ENCODE data around the gene SCP2D1. TPM values are rescaled to one million over a fixed set of nuclear protein-coding genes. Genes with fewer than 3 reads are reported as not detected.

The SCP2D1 gene
- total and polyA plus RNA-seq, 2 experiments from 2014 or later = not detected

DNA sequence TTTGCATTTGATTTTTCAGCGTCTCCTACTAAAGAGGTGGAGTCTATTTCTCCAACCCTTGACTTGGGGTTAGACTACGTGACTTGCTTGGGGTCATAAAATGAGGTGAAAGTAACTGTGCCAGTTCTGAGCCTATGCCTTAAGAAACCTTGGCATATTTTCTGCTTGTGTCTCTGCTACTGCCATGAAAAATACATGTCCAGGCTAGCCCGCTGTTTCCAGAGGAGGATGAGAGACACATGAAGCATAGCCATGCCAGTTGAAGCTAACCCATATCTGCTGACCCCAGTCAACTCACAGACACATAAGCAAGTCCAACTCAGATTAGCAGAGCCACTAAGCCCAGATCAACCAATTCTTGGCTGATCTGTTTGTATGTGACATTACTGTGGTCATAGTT, 38.7 kb downstream of the SCP2D1 start (continued):
- no peak for TF ChIP-seq ETS1 (IDR thresholded peaks at IDR 0.05)
- no peak for TF ChIP-seq ZNF331 (CRISPR knock-in tag; IDR thresholded peaks at IDR 0.05; ENCODE audit: low read depth)
- no peak for TF ChIP-seq CREB1 (CRISPR knock-in tag; IDR thresholded peaks at IDR 0.05; ENCODE audit: low read depth)
- TF ChIP-seq JUNB (IDR thresholded peaks at IDR 0.05; ENCODE audit: unreplicated experiment) = no peak
- no peak for TF ChIP-seq NANOG (IDR thresholded peaks at IDR 0.05; ENCODE audit: borderline replicate concordance)

DNA sequence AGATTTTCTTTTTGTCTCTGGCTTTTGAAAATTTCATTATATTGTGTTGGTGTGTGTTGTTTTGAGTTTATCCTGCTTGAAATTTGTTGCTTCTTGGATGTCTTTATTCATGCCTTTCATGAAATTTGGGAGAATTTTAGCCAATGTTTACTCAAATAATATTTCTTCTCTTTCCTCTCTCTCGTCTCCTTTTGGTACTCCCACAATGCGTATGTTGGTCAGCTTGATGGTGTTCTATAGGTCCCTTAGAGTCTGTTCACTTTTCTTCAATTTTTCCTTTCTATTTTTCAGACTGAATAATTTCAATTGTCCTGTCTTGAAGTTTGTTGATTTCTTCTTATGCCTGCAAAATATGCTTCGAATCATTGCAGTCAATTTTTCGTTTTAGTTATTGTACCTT, 39.6 kb downstream of the SCP2D1 start:
- ATAC-seq (no peak), DNase-seq (ENCODE audit: low spot score) (no peak)
- Histone ChIP-seq H3K36me3 (ENCODE audit: insufficient read depth) (no peaks in the 10 kb centered on the region), H3K27ac (ENCODE audit: low read depth) (no peak overlapping the region), H3K27me3 (ENCODE audit: insufficient read depth) (peaks cover 44% of the 10 kb centered on the region), H3K79me2 (replicated peaks; ENCODE audit: insufficient read depth) (no peaks in the 10 kb centered on the region), H3K4me3 (no peak overlapping the region), H3F3A (replicated peaks; ENCODE audit: low read depth) (no peaks in the 10 kb centered on the region), H3K9me2 (ENCODE audit: insufficient read depth) (0 out of 2 replicates have a peak, but pooled peaks cover 5% of the 10 kb centered on the region), H3K4me1 (ENCODE audit: insufficient read depth) (0 out of 2 replicates have a peak, but pooled peaks cover 3% of the 10 kb centered on the region), H3K4me2 (no peak overlapping the region), H4K20me1 (replicated peaks; ENCODE audit: insufficient read depth) (no peaks in the 10 kb centered on the region; the same call in 1 of the 2 replicates), H2AFZ (no peak overlapping the region)
- no peak overlapping the region for H3K4me3 Mint-ChIP-seq
- no peaks in the 10 kb centered on the region for H3K36me3 Mint-ChIP-seq (ENCODE audit: low read depth)
- H3K27ac Mint-ChIP-seq = no peak overlapping the region
- TF ChIP-seq ZNF114 (CRISPR knock-in tag; IDR thresholded peaks at IDR 0.05) = no peak
- no peak for TF ChIP-seq ZNF331 (CRISPR knock-in tag; IDR thresholded peaks at IDR 0.05; ENCODE audit: low read depth)
- no peaks in the 10 kb centered on the region; the same call in 2 of the 3 replicates for H3K9me3 Mint-ChIP-seq
- peaks cover 15% of the 10 kb centered on the region for H3K4me1 Mint-ChIP-seq
- H3K27me3 Mint-ChIP-seq (ENCODE audit: insufficient read depth, low read depth, poor library complexity) = peaks cover 37% of the 10 kb centered on the region

DNA sequence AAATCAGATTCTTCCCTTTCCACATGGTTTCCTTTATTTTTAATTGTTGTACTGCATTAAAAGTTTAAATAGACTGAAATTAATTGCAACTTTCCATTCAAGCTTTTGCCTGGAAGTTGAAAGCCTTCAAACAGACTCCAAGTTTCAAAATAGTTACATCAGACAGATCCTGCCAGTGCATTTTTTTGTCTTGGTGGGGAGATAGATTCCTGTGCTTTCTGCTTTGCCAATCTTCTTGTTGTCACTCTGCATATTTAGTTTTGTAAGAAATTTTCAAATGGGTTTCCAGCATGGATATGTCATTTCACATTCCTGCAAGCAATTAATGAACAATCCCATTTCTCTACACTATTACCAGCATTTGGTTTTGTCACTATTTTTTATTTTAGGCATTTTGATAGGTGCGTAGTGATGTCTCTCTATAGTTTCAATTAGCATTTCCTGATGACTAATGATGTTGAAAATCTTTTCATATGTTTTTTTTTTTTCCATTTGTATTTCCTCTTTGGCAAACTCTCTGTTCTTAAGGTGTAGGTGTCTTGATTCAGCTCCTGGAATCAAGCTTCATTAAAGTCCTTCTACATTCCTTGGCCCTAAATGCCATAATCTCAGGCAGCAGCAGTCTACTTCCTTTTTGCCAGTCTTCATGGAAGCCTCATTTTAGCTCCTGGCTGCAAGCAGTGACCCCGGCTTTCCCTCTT, 40.5 kb downstream of the SCP2D1 start:
- H3K9me3 Mint-ChIP-seq = no peaks in the 10 kb centered on the region; the same call in 2 of the 3 replicates
- peaks cover 44% of the 10 kb centered on the region for H3K27me3 Mint-ChIP-seq (ENCODE audit: insufficient read depth, low read depth, poor library complexity)
- no peaks in the 10 kb centered on the region; the same call in 1 of the 2 replicates for H4K20me1 ChIP-seq (replicated peaks; ENCODE audit: insufficient read depth)
- H3K4me1 Mint-ChIP-seq = peaks cover 15% of the 10 kb centered on the region
- no peak overlapping the region for H3K27ac Mint-ChIP-seq
- H3K4me2 ChIP-seq = no peak overlapping the region
- no peak overlapping the region for H3K4me3 ChIP-seq
- no peaks in the 10 kb centered on the region for H3K36me3 ChIP-seq (ENCODE audit: insufficient read depth)
- H3K9me2 ChIP-seq (ENCODE audit: insufficient read depth) = 0 out of 2 replicates have a peak, but pooled peaks cover 5% of the 10 kb centered on the region
- H3K4me3 Mint-ChIP-seq = no peak overlapping the region
- H3F3A ChIP-seq (replicated peaks; ENCODE audit: low read depth) = no peaks in the 10 kb centered on the region
- H3K27ac ChIP-seq (ENCODE audit: low read depth) = no peak overlapping the region
- peaks cover 53% of the 10 kb centered on the region for H3K27me3 ChIP-seq (ENCODE audit: insufficient read depth)
- no peaks in the 10 kb centered on the region for H3K36me3 Mint-ChIP-seq (ENCODE audit: low read depth)
- H3K79me2 ChIP-seq (replicated peaks; ENCODE audit: insufficient read depth) = no peaks in the 10 kb centered on the region
- 0 out of 2 replicates have a peak, but pooled peaks cover 3% of the 10 kb centered on the region for H3K4me1 ChIP-seq (ENCODE audit: insufficient read depth)
- ATAC-seq = no peak
- H2AFZ ChIP-seq = no peak overlapping the region
- no peak for DNase-seq (ENCODE audit: low spot score)
- TF ChIP-seq ZNF462 (CRISPR knock-in tag; IDR thresholded peaks at IDR 0.05) (no peak), ETS1 (IDR thresholded peaks at IDR 0.05) (no peak), EZH2 (IDR thresholded peaks at IDR 0.05; ENCODE audit: low read depth, unreplicated experiment) (no peak), JUNB (IDR thresholded peaks at IDR 0.05; ENCODE audit: unreplicated experiment) (no peak), POLR2AphosphoS5 (IDR thresholded peaks at IDR 0.05; ENCODE audit: low read depth) (no peak), ZNF114 (CRISPR knock-in tag; IDR thresholded peaks at IDR 0.05) (no peak)

Data from GM23338 (cell line).